Skin epidermis (tissue), 12 donors: ENCODE measurements around the gene ALG12.

Experiments used
- H3K27ac ChIP-seq, 21 experiments: fragments of 200-600 bp; sonication (generic) in 11 of 21; one replicate each; pipeline ENCODE4 v1.5.0; 2020; ENCODE audit warnings: mild to moderate bottlenecking in 3 of 21, inconsistent platforms in 2 of 21, moderate library complexity in 2 of 21
- H3K4me3 ChIP-seq, 7 experiments: fragments of 200-600 bp; sonication (generic) in 2 of 7; one replicate each; pipeline ENCODE4 v1.5.0; 2020; ENCODE audit warnings: inconsistent platforms in 2 of 7, mild to moderate bottlenecking in 2 of 7, moderate library complexity in 1 of 7

Gene ALG12

GRCh38 chr22:49858827-49859226 lies 59.4 kb downstream of the ALG12 start:
- Histone ChIP-seq H3K4me3 (no peak overlapping the region), H3K27ac (no peak overlapping the region)

- Histone ChIP-seq H3K27ac (no peak overlapping the region), H3K4me3 (no peak overlapping the region)
These were observed 61.2 kb downstream of the ALG12 start for GRCh38 chr22:49856766-49857618.

- Histone ChIP-seq H3K4me3 (no peak overlapping the region), H3K27ac (peak overlapping the region in 1 of 21 experiments; percentile 44)
These were observed 61.9 kb downstream of the ALG12 start for GRCh38 chr22:49856343-49856742.

- peak overlapping the region in 9 of 21 experiments; percentile 5 to 90 (median 82) for H3K27ac ChIP-seq
- H3K4me3 ChIP-seq = peak overlapping the region in 4 of 7 experiments; percentile 57 to 67 (median 62)
These were observed 62.9 kb downstream of the ALG12 start for GRCh38 chr22:49855251-49855911.

- Histone ChIP-seq H3K27ac (peak overlapping the region in 18 of 21 experiments; percentile 1 to 90 (median 78)), H3K4me3 (peak overlapping the region; percentile 37 to 68 (median 60))
These were observed 64.0 kb downstream of the ALG12 start for GRCh38 chr22:49853981-49854831.

- H3K4me3 ChIP-seq = peak within 1 kb of the TSS; percentile 57 to 90 (median 67)
- peak within 1 kb of the TSS; percentile 68 to 98 (median 96) for H3K27ac ChIP-seq
These were observed 65.0 kb downstream of the ALG12 start, which contains the start of gene ZBED4 for GRCh38 chr22:49852898-49853894. ZBED4 (plus strand) TSS chr22:49853844; CDS start chr22:49883663, 29,819 bp downstream.

GRCh38 chr22:49852568-49852897 lies 65.7 kb downstream of the ALG12 start:
- Histone ChIP-seq H3K27ac (peak overlapping the region in 19 of 21 experiments; percentile 88 to 98 (median 96)), H3K4me3 (peak overlapping the region; percentile 51 to 90 (median 65))

- no peak overlapping the region for H3K4me3 ChIP-seq
- no peak overlapping the region for H3K27ac ChIP-seq
These were observed 67.1 kb downstream of the ALG12 start for GRCh38 chr22:49850959-49851802.
